DMS 273 (cell line): Measurements from ENCODE around the gene COL26A1.
"Not testable (repeated sequence)": the region's sequence is repeated elsewhere in the genome, so short reads cannot be mapped to it uniquely, and the experiment has no call there.

Experiments
- DNase-seq: peaks from one replicate; lab custom pipeline; 2025; ENCODE audit not compliant: unreplicated experiment; lab: John Stamatoyannopoulos, UW

Gene COL26A1

GRCh38 chr7:101547916-101548661 lies 185.4 kb downstream of the COL26A1 start:
- DNase-seq, result no peak

- DNase-seq, result no peak
Measured at GRCh38 chr7:101549734-101550133, 187.1 kb downstream of the COL26A1 start.

DNA sequence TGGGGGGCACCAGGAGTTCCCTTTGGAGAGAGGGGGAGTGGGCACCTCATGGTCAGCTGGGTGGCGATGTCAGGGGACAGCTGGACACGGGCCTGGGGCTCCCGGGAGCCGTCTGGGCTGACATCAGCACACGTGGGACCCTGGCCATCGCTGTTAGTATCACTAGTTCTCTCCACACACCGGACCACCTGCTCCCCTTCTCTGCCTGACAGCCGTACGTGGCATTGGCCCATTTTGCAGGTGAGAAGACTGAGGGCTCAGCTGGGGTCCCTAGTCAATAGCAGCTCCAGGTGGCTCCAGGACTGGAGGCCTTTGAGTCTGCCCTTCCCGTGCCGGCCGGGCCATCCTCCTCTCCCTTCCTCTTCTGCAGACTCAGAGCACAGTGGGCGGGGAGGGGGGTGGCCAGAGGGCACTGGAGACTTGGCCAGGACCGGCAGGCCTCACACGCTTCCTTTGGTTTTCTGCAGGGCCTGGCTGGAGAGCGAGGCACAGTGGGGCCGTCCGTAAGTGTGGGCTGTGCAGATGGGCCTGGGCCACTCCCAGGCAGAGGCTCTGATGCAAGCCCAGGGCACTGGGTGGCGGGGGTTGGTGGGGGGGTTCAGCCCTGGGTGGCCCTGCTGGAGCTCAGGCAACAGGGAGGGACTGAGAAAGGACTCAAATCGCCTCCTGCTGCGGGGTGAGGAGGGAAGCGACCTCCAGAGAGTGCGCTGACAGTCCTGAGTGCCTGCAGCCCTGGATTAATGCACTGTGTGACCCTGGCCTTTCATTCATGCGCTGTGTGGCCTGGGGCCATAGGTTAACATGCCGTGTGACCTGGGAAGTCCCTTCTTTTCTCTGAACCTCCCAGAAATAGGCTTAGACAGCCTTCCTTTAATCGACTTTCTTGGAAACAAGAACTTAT lies 188.2 kb downstream of the COL26A1 start:
- no peak for DNase-seq

DNA sequence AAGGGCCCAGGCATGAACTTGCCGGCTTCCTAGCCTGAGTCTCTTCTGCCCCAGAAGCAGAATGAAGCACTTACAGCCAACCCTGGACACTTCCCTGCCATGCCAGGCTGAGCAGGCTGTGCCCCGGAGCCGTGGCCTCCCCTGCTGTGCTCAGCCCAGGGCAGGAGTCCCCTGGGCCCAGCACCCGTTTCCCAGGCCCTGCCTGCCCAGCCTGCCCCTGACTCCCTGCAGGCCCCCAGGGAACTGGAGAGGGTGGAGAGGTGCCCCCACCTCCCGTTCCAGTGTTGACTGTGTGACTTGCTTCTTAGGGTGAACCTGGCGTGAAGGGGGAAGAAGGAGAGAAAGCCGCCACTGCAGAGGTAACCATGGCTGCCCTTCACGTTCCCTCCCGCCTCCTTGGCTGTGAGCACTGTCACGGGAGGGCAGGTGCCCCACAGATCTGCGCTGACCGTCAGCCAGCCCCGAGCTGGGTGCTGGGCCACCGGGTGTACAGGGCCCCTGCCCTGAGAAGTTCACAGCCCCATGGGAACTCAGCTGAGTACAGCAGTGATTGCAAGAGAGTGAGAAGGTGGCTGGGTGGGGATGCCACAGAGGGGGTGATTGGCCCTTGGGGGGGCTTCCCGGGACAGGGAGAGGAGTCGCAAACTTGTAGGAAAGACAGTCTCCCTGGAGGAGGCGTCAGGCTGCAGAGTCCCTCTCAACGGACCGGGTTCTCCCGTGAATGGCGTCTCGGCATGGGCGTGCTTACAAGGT lies 190.5 kb downstream of the COL26A1 start:
- no peak for DNase-seq

DNA sequence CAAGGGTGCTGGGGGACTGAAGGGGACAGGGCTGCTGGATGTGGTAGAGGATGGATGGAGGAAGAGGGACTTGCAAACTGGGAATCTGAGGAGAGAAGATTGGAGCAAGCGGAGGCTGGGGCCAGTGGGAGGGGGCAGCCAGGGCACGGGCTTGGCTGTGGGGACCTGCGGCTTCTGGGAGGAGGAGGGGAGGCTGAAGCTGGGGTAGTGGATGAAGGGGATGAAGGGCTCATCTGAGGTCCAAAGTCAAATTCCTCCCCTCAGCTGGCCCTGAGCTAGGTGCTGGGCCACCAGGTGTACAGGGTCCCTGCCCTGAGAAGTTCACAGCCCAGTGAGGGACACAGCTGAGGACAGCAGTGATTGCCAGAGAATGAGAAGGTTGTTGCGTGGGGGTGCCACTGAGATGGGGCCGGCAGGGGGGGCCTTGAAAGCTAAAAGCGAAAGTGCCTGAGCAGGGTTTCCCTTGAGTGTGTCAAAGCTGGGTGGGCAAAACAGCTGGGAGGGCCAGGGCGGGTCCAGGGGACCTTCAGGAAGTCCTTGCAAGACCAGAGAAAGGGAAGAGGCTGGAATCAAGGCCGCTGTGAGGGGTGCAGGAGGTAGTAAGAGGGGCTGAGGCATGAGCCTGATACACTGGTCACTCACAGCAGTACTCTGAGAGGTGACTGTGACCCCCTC lies 191.2 kb downstream of the COL26A1 start:
- no peak for DNase-seq

- no peak for DNase-seq
Measured at GRCh38 chr7:101554584-101555268, 192.1 kb downstream of the COL26A1 start.

DNA sequence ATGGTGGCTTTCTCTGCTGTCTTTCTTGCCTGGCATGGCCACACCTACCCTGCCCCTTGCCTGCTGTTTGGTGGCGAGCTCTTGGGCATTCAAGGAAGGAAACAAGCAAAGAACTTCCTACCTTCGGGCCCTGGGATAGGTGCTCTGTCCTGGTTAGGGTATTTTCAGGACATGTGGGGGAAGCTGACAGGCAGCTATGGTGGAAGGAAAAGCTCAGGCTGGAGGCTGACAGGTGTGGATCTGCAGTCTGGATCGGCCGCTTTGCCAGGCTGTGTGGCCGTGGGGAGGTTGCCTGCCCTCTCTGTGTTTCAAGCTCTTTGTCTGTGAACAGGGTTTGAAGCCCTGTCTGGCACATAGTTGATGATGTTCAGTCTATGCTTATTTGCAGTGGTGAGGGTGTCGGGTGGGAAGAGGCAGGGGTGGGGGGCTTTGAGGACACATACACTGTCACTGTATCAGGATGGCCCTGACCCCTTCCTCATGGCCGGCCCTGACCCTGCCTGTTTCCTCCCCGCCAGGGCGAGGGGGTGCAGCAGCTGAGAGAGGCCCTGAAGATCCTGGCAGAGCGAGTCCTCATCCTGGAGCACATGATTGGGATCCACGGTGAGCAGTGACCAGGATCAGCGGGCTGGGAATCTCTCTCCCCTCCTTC lies 192.7 kb downstream of the COL26A1 start:
- no peak for DNase-seq

DNA sequence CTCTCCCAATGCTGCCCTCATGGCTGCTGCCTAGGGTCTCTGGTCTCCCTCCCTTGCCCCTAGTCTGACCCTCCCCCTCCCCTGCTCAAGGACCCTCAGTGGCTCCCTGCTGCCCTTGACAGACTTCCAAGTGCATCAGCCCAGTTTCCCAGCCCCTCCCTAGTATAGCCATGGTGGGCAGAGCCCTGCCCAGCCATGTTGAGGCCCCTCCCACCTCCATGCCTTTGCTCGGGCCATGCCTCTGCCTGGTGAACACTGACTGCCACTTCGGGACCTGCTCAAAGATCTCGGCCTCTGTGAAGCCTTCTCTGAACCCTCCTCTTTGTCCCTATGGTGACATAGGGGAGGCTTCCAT lies 193.2 kb downstream of the COL26A1 start:
- no peak for DNase-seq

DNA sequence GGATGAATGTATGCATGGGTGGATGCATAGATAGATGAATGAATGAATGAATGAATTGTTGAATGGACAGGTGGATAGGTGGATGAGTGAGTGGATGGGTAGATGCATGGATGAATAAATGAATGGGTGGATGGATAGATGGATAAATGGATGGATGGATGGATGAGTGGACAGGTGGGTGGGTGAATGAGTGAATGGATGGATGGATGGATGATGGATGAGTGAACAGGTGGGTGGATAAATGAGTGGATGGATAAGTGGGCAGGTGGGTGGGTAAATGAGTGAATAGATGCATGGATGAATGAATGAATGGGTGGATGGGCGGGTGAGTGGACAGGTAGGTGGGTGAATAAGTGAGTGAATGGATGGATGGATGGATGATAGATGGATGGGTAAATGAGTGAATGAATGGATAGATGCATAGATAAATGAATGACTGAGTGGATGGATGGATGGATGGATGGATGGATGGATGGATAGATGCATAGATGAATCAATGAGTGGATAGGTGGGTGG lies 193.8 kb downstream of the COL26A1 start:
- no peak for DNase-seq

GRCh38 chr7:101557421-101557820 lies 194.7 kb downstream of the COL26A1 start:
- no peak for DNase-seq

DNA sequence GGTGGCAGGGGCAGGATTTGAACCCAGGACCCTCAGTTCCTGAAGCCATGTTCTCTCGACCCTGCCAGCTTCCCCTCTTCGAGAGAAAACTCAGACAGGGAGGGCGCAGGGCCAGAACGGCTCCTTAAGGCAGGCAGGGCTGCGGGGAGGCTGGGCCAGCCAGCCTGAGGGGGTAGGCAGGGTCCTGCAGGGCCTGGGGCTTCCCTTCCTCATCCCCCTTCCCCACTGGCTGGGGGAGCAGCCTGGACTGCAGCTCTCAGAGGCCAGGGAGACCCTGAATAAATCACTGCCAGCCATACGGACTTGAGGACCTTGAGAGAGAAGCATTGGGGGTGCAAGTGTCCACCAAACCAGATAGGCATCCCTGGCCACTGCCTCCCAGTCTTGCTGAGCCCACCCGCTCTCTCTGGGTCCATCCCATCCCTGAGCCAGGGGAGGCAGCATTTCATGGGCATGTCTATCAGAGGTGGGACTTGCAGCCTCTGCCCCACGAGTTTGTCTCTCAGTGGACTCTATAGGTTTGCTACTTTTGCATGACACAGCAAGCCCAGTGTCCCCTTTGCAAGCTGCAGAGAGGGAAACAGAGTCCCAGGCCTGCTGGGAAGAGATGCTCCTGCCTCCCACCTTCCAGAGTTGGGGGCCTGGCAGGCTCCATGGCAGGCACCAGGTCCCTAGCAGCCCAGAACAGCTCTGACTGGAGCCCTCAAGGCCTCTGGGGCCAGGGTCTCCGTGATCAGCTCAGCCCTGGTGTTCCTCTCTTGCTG lies 195.5 kb downstream of the COL26A1 start:
- DNase-seq, result no peak

DNA sequence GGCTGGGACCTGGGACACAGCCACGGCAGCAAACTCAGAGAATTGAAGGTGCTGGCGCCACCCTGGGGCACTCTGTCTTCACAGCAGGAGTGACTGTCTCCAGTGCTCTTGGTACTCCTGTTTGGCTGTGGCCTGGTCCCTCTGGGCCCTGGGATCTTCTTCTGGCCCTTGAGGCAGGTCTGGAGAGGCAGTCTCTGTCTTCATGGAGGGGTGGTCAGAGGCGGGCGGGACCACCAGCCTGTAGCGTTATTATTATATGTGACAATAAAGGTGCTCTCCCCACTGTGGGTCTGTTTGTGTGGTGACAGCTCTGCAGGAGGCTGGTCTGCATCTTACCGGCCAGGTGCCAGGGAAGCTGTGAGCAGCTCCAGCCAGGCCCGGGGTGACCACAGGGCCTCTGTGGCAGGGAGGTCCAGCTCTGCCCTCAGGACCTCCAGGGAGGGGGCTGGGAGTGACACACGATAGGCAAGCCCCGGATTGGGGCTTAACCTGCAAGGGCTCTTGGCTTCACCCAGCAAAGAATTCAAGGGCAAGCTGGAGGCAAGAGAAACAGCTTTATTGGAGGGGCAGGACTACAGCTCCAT lies 196.2 kb downstream of the COL26A1 start:
- DNase-seq, result peak; percentile 51

GRCh38 chr7:101559586-101559985 lies 196.9 kb downstream of the COL26A1 start:
- DNase-seq, result no peak

DNA sequence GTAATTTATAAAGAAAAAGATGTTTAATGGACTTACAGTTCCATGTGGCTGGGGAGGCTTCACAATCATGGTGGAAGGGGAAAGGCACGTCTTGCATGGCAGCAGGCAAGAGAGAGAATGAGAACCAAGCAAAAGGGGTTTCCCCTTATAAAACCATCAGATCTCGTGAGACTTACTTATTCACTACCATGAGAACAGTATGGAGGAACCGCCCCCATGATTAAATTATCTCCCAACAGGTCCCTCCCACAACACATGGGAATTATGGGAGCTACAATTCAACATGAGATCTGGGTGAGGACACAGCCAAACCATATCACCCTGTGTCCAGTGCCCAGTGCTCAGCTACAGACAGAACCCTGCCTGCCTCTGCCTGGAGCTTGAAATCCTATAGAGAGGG lies 197.3 kb downstream of the COL26A1 start:
- DNase-seq, result not testable (repeated sequence)

GRCh38 chr7:101560856-101561255 lies 198.2 kb downstream of the COL26A1 start:
- DNase-seq, result no peak

GRCh38 chr7:101561293-101561692 lies 198.6 kb downstream of the COL26A1 start:
- not testable (repeated sequence) for DNase-seq

DNA sequence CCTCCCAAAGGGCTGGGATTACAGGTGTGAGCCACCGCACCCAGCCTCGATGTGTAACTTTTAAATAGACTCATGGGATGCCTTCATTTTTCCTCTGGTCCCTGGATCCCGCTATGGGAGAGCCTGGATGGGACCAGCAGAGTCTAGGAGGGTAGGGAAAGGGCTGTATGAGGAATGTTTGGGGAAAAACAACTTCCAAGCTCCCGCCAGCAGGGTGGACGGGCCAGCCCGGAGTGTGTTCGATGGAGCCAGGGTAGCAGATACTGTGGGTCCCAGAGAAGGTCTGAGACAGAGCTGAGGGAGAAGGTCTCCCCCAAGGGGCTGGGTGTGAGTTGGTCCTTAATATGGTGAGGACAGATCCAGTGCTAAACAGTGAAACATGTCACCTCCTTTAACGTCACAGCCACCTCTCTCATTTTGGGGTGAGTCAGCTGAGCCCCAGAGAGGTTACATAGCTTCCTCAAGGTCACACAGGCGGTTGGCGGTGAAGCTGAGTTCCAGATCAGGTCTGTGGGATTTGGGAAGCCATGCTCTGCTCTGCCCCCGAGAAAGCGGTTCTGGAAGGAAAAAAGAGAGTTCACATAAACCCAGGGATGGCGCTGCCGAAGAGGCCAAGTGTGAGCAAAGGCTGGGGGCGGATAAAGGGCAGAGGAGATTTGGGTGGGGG lies 200.0 kb downstream of the COL26A1 start:
- no peak for DNase-seq
